GM19467 (cell line): ENCODE results near the gene MSRB2.

Experiments used
- ATAC-seq: cut with Tn5 transposase; IDR thresholded peaks from one replicate; pipeline ENCODE4 v1.9.1; 2021; ENCODE audit warnings: mild to moderate bottlenecking, moderate library complexity; ENCODE audit not compliant: unreplicated experiment

The MSRB2 gene

DNA sequence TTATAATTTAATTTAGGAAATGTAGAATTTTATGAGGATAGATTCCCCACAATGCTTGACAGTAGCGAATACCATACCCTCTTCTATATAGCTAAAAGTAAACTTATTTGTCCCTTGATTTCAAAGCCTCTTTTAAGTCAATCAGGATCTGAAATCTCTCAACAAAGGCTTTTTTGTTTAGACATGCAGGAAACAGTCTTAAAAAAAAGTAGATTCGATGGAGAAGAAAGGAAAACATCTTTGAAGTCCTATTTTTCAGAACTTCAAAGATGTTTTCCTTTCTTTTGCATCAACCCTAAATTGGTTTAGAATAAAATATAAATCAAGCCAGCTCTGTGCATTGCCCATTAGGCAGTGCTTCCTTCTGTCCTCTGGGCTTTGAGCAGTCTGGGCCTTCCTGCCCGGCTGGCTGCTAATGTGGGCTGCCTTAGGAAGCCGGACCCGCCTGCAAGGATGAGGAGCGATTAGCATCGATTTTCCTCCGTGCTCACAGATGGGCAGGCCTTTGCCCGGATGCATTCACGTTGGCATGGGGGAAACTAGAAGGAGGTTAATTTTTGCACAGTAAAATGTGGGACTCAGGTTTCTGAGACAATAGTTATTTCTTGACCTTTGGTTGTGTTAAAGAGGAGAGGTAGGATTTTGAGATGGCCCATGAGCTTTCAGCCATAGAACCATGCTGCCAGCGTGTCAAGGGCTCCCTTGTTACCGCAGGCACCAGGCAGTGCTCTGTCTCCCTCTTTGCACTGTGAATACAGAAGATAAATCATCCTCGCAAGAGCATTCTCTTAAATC lies 15.5 kb downstream of the MSRB2 start:
- ATAC-seq = no peak

- no peak for ATAC-seq
Measured at GRCh38 chr10:23111517-23112286, 16.3 kb downstream of the MSRB2 start.

DNA sequence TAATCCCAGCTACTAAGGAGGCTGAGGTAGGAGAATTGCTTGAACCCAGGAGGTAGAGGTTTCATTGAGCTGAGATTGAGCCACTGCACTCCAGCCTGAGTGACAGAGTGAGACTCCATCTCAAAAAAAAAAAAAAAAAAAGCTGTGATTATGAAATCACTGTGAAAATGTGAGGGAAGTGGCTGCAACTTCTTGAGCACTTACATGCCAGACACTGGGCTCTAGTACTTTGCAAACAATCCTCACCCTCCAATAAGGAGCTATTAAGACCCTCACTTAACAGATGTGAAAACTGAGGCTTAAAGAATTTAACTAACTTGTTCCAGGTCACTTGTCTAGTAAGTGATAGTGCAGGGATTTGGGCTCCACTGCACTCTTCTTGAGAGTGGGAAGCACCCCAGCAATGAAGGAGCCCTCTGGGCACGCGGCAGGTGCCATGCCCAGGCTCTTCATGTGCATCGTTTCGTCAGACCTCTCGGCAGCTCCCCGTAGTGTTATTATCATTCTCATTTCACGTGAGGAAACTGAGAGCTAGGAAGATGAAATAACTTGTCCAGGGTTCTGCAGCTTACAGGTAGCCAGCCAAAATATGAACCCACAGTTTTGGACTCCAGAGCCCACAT lies 19.0 kb downstream of the MSRB2 start:
- ATAC-seq = no peak

- no peak for ATAC-seq
Measured at GRCh38 chr10:23116486-23117205, 21.3 kb downstream of the MSRB2 start.

DNA sequence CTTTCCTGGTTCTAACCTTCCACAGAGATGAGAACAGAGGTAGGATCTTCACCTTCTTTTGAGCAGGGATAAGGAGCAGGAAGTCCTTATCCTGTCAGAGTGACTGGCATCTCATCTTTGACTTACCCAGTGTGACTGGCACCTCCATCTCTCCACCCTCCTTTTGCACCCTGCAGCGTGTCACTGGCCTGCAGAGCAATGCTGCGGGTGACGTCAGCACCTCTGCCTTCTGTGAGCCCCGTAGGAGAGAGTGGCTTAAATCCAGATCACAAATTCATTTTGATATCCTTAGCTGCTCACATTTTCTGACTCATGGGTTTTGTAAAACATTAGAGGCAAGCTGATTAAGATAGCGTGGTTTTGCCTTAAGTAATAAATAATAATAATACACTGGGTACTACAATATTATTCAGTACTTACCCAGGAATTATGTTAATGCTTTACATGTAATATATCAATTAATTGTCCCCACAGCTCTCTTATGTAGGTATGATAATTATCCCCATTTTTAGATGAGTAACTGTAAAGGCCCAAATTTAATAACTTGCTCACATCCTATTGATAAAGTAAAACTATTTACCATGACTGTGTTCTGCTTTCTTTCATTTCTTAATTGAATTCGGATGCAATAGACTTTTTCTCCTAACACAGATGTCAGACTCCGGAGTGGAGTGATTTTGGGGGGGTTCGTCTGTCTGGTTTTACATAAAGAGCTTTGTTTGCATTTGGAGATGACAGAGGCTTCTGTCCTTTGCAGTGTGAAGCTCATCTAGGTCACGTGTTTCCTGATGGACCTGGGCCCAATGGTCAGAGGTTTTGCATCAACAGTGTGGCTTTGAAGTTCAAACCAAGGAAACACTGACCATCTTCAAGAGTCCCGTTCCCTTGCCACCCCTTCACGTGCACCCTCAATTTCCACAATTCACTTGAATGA lies 24.9 kb downstream of the MSRB2 start:
- ATAC-seq = no peak

DNA sequence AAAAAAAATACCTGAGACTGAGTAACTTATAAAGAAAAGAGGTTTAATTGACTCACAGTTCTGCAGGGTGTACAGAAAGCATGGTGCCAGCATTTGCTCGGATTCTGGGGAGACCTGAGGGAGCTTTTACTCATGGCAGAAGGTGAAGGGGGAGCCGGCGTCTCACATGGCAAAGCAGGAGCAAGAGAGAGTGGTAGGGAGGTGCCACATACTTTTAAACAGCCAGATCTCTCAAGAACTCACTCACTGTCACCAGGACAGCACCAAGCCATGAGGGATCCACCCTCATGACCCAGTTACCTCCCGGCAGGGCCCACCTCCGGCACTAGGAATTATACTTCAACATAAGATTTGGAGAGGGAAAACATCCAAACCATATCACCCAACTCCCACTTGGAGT lies 25.8 kb downstream of the MSRB2 start:
- ATAC-seq = no peak

DNA sequence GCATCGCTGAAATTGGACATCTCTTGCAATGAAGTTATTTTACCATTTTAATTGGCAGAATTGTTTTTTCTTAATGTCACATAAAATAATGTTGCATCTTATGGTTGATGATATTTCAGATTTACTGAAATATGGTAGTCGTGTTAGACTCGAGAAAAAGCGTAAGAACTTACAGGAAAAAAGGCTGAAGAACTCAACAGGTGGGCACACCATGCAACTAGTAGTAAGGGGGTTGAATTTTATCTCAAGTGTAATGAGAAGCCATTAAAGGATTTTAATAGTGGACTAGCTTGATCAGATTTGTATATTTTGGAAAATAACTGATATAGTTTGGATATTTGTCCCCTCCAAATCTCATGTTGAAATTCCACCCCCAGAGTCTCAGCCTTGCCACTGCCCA lies 41.1 kb downstream of the MSRB2 start:
- no peak for ATAC-seq

DNA sequence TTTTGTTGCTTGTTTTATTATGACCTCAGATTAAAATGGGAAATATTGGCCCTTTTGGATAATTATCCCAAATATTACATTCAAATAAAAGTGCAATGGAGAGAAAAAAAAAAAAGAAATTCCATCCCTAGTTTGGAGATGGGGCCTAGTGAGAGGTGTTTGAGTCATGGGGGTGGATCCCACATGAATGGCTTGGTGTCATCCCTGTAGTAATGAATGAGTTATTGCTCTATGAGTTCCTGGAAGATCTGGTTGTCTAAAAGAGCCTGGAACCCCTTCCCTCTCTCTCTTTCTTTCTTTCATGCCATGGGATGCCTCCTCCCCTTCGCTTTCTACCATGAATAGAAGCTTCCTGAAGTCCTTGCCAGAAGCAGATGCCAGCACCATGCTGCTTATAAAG lies 44.3 kb downstream of the MSRB2 start:
- ATAC-seq = no peak

GRCh38 chr10:23141995-23142394 lies 46.6 kb downstream of the MSRB2 start:
- ATAC-seq = no peak

GRCh38 chr10:23146258-23146657 lies 50.9 kb downstream of the MSRB2 start:
- no peak for ATAC-seq

DNA sequence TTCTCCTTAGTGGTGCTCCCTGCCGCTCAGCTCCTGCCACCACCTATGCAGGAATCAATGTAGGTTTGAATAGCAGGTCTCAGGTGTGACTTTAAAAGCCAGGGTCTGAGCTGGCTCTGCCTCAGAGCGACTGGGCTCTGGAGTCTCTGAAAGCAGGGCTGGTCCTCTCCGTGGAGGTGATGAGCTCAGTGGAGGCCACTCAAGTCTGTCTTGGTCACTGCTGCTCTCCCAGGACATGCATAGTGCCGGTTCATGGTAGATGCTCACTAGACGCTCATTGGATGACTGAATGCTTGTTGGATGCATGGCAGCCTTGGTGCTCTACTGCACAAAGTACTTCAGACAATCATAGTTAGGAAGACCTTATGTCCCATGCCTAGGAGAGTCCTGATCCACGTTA lies 51.7 kb downstream of the MSRB2 start:
- ATAC-seq = no peak

GRCh38 chr10:23148214-23148613 lies 52.8 kb downstream of the MSRB2 start:
- ATAC-seq = no peak

DNA sequence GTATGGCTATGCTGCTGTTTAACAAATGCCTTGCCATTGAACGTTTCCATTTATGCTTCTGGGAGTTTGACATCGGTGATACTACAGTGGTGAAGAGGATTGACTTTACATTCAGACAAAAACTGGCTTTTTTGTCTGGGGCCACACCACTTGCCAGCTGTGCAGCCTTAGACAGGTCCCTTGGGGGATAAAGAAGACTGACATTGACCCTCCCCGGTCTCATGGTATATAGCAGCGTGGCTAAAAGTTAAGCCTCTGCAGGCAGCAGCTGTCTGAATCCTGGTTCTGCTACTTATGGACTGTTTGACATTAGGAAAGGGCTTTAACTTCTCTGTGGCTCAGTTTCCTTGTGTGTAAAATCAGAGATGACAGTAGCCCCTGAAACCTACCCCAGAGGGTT lies 54.7 kb downstream of the MSRB2 start:
- no peak for ATAC-seq

GRCh38 chr10:23150610-23151009 lies 55.2 kb downstream of the MSRB2 start:
- no peak for ATAC-seq

DNA sequence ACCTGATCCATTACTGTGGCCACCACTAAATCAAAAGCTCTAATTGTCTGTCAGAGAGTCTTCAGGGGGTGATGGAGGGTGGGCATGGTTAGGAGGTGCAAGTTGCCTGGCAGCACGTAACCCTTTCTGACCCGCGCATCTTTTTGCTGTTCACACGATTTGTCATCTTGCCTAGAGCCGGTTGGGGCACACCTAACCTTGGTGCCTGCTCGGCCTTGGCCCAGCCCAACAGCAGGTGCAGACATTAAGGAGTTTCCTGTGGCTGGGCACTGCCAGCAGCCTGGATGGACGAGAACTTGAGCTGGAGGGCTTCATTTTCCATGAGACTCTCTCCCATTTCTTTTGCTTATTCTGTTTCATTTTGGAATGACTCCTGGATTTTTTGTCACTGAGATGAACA lies 55.7 kb downstream of the MSRB2 start:
- no peak for ATAC-seq

DNA sequence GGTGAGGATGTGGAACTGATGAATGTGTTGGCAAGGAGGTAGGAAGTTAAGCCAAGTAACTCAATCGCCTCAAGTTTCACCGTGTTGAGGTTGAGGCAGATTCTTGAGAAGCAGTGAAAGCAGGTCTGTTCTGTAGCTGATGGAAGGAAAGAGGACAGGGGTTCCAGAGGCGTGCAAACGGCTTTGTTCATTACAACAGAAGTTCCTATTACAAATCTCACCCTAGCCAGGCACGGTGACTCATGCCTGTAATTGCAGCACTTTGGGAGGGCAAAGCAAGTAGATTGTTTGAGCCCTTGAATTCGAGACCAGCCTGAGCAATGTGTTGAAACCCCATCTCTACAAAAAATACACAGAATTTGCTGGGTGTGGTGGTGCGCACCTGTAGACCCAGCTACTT lies 59.8 kb downstream of the MSRB2 start:
- ATAC-seq = no peak

GRCh38 chr10:23156447-23157150 lies 61.2 kb downstream of the MSRB2 start:
- ATAC-seq = no peak

GRCh38 chr10:23157239-23157681 lies 61.9 kb downstream of the MSRB2 start:
- peak; percentile 52 for ATAC-seq

DNA sequence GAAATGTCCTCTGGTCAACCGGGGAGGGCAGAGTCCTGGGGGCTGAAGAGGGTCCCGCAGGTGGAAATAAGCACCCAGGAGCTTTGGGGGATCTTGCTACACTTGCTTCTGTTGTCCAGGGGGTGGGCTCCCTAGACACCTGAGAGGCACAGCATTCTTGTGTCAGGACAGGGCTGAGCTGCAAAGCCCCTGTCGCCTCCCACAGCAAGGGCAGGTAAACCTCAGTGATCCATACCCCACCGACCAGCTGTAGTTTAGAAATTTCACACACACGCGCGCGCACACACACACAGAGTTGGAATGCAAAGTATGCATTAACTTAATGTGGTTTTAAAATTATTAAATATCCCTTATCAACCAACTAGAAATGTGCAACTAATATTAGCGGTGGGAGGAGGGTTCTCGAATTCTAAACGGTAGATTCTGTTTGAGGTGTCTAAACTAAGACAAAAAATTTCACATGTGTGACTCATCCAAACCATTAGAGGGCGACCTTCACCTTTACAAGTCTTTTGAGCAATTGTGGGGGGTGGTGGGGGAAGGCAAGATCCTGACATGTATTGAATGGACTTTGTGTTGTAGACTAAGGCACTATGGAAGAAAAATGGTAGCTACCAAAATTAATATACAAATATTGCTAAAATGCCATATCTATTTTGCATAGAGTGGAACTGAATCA lies 62.5 kb downstream of the MSRB2 start:
- peak; percentile 46 for ATAC-seq
